ENCODE measurements around the gene MLPH.

The MLPH gene

DNA sequence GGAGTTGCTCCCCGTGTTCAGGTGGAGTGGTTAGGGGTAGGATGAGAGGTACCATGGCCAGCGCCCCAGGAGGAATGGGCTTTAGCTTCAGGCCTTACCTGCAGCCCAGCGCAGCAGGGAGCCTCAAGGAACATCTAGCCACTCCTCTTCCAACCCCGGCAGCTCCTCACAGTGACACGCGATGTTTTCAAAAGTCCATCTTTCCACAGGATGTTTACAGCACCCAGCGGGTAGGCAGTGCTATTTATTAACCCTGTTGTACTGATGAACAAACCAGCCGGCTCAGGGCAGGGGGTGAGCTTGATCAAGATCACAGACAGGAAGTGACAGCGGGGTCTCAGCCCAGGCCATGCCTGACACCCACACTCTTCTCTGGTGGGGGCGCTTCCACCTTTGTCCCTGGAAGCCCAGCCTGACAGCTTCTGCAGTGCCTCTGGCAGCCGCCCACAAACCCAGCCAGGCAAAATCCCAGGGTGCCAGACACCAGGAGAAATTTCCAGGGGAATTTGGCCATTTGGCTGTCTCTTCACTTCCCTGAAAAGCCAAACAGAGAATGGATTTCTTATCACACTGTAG, 60.9 kb downstream of the MLPH start:
- FAIRE-seq: no peak

DNA sequence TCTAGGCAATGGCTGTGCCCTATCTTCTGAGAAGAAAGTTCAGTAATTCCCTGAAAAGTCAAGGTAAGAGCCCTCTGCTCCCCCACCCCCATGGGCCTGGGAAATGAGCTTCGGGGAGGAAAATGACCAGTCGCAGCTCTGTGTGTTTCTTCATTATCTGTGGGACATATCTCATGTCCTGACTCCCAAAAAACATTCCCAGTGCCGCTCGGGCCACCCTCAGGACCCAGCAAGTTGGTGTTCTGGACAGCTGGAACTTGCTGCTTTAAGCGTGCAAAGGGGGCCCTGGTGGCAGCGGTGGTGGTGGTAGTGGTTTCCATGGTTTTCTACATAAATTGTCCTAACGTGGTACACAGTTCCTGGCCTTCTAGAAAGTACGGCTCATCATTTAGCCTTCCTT, 62.2 kb downstream of the MLPH start:
- FAIRE-seq: no peak

DNA sequence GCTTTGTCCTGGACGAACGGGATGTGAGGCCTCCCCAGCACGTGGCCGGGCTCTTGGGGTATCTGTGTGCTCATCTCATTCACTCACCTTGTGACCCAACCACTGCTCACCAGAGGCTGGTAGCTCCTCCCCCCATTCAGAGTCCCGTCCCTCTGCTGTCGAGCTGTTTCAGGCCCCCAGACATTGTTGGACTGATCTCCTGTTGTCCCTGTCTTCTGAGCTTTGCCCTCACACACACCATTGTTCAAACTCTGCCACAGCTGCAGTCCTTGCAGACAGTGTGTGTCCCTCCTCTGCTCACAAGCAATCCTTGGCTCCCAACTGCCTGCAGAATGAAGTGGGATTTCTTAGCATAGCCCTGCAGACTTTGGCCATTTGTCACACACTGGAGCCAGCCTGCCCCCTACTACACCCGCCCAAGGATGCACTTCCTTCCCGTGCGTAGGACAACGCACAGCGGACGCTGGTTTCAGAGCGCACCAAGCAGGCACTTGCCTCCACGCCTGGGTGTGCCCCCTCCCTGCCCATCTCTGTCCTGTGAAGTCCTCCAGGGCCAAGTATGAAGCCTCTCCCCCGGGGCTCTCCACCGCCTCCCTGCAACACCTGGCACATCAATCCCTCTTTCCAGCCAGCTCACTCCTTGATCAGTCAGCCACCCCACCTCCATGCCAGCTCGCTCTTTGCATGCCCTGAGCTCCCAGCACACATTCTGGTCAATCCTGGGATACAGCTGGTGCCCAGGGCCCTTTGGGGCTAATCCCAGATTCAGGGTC, 62.8 kb downstream of the MLPH start:
- no peak for FAIRE-seq

DNA sequence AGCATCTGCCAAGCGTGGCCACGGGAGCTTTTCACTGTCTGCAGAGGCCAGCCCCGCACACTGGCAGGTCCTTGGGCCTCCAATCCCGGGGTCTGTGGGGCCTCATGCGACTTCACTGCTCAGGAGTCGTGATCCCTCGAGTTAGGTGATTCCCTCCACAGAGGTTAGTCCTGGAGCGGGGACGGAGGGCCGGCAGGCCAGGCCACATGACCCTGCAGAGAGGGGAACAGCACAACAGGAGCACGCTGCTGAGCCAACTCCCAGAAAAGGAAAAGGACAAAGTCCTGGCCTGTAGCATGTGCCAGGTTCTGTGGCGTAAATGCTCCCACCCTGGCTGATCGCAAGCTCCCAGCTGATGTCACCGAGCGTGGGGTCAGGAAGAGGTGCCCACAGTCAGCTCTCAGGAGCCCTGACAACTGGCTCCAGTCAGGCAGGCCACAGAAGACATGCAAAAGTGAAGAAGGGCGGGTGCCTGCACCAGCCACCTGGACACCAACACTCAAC, 64.1 kb downstream of the MLPH start:
- no peak for FAIRE-seq

DNA sequence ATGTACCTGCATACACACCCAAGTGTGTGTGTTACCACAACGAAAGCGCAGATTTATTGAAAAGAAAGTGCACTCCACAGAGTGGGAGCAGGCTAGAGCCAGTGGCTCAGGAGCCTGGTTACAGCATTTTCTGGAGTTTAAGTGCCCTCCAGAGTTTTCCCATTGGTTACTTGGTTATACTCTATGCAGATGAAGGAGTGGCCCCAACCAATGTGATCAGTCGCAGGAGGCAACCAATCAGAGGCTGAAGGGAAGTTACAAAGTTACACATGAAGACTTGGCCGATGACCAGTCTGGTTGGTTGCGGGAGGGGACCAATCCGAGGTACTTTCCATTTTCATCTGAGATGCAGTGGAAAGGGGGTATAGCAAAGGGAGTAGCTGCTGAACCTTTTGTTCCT, 65.9 kb downstream of the MLPH start:
- FAIRE-seq: no peak

DNA sequence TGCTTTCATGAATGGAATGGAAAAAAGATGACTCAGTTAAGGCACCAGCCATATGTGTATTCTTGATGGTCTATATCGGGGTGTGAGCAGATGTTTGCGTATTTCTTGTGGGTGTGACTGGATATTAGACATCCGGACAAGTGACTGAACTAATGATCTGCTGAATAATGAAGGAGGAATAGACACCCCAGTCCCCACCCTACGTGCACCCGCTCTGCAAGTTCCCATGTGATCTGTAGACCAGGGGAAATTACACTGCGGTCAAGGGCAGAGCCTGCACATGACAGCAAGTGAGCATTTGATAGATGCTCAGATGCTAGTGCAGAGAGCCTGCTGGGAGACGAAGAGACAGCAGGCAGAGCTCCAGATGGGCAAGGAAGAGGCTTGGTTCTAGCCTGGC, 66.9 kb downstream of the MLPH start:
- FAIRE-seq: no peak

DNA sequence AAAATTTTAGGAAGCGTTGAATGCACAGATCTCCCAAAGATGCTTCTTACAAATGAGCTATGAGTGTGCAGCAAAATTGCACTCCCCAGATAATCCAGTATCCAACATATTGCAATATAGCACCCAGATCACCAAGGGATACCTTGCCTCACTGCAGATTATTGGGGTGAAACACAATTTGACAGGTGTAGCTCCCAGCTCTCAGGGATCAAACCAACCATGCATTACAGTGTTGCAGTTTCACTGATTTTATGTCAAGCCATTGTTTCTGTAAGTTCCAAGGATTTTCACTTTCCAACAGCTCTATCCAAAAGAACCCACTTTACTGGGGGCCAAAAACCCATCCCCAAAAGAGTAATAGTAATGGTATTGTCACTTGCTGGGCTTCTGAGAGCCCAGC, 68.5 kb downstream of the MLPH start:
- no peak for FAIRE-seq

DNA sequence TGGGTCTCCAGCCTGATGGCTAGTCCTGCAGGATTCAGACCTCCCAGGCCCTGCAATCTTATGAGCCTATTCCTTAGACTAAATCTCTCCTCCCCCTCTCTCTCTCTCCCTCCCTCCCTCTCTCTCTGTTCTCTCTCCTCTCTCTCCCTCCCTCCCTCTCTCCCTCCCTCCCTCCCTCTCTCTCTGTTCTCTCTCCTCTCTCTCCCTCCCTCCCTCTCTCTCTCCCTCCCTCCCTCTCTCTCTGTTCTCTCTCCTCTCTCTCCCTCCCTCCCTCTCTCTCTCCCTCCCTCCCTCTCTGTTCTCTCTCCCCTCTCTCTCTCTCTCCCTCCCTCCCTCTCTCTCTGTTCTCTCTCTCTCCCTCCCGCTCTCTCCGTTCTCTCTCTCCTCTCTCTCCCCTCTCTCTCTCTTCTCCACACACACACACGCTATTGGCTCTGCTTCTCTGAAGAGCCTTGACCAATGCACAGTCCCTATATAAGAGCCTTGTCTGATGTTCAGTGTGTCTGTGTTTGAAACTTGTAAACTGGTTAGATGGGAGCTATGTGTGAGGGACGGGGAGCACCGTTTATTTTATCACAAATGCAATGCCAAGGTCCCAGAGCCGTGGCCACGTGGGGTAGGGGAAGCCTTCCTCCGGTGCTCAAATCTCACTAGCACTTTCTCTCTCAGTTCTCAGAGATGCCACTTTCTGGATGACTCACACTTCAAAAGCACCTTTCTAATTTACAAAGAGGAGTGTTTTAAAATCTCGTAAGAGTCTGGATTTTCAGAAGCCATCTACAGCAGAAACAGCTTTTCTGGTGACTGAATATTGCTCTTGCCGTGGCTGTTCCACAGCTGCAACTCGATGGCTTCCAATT, 70.0 kb downstream of the MLPH start:
- FAIRE-seq: no peak

DNA sequence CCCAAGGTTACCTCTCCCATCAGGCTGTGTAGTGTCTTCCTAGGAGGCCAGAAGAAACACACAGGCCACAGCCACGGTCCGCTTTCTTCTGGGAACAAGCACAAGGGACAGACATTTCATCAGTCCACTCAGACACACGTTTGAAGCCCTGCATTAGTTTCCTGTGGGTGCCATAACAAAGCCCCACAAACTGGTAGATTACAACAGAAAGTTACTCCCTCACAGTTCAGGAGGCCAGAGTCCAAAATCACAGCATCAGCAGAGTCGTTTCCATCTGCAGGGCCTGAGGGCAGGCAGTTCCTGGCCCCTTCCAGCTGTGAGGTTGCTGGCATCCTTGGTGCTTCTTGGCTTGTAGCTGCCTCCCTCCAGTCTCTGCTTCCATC, 70.6 kb downstream of the MLPH start:
- FAIRE-seq: no peak

DNA sequence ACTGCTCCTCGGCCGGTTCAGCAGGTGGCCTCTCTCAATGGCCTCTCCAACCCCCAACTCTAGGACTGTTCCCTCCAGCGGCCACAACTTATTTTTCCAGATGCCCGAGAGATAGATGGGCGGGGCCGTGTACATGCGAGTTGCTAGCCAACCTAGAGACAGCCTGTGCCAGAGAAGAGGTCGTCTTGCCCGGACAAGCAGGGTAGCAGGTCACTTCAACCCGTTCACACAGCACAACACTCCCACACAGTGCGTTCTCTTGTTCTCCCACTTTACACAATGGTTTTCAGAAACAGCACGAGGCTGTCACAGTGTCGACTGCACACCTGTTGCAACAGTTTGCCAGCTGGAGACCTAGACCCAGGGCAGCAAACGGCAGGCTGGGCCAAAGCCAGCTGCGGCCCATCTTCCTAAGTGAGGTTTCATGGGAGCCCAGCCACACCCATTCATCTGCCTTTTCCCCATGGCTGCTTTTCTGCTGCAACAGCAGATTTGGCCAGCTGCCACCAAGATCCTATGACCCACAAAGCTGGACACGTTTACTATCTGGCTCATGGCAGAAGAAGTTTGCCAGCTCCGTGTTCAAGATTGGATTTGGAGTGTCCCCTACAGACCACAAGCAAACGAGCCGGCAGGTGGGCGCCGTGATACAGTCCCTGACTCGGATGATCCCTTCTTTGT, 72.0 kb downstream of the MLPH start:
- FAIRE-seq: no peak

DNA sequence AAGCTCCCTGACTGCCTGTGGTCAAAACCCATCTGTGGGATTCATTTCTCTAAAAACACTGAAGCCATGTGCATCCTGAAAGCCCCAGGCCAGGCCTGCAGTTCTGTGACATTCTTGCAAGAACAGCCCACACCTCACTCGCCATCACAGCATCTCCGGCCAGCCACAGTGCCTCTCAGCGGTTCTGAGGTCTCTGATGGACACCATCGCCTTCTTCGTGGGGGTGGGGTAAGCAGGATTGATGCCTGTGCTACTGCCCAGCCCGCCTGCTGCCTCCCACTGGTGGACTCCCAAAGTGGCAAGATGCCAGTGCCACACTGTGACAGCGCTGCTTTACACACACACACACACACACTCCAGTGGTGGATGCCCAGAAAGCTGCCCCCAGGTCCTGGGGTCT, 74.2 kb downstream of the MLPH start:
- no peak for FAIRE-seq

DNA sequence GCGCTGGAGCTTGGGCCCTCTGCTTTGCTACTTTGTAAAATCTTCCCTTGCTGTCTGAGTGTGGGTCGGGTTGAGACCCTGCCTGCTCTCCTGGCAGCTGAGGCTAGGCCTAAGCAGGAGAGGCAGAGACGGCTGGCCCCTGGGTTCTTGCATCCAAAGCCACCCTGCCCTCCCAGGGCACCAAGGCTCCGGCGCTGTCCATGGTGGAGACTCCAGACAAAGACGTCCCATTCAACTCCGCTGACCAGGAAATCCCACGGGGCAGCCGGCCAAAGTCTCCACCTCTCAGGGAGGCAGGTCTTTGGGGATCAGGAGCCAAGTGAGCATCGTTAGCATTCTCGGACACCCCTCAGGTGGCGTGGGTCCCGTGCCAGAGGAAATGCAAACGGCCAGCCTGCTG, 76.8 kb downstream of the MLPH start:
- no peak for FAIRE-seq

DNA sequence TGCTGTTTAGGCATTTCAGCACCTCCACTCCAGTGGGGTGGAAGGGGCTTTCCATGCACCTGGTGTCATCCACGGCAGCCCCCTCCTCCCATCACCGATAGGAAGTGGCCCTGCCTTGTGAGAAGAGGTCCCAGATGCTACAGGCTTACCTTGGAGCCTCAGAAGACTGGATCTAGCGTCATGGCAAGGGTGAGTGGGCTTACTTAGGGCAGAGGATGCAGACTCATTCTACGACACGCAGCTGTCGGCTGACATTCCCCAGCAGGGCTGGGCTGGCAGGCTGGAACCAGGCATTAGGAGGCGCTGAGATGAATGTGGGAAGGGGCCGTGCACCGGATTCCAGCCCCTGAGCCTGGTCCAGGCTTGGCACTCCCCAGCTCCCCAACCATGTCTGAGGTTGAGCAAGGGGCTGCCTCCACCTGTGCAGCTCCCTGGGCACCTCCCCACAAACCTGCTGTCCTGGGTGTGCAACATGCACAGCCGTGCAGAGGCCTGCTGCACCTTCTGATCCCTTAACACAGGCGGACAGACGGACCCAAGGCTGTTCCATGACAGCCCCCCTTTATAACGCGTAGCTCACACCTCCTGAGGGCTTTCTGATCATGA, 77.6 kb downstream of the MLPH start:
- FAIRE-seq: no peak

DNA sequence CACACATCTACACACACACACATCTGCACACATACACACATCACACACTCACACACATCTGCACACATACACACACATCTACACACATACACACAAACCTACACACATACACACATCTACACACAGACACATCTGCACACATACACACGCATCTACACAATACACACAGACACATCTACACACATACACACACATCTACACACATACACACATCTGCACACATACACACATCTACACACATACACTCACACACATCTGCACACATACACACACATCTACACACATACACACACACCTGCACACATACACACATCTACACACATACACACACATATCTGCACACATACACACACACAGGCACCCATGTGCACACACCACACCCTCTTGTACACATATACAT, 78.9 kb downstream of the MLPH start:
- FAIRE-seq: no peak

DNA sequence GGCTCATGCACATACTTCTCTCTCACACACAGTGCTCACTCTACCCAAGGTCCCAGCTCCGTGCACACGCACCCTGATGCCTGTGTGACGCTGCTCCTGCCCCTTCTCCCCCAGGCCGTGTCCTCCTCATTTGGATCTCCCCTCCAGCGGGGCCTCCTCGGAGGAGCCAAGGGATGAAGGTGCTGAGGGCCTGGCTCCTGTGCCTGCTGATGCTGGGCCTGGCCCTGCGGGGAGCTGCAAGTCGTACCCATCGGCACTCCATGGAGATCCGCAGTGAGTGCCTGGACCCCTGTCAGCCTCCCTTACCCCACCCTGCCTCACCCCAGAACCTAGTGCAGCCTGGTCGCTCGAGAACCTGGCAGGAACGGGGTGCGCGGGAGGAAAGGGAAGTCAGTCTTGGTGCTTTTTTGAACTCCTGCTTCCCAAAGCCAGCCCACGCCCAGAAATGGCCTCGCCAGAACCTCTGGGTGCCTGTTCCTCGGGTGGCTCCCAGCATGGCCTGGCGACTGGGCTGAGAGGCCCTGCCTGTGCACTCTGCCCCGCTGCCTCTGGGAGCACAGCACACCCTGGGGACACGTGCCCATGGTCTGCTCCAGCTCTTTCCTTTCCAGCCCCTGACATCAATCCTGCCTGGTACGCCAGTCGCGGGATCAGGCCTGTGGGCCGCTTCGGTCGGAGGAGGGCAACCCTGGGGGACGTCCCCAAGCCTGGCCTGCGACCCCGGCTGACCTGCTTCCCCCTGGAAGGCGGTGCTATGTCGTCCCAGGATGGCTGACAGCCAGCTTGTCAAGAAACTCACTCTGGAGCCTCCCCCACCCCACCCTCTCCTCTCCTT, 79.6 kb downstream of the MLPH start, which contains the start of gene PRLH:
TSS of gene PRLH (plus strand) at position 174 of the 835 bp plus-strand sequence. CDS start at position 174, 0 bp downstream.
- no peak for FAIRE-seq

DNA sequence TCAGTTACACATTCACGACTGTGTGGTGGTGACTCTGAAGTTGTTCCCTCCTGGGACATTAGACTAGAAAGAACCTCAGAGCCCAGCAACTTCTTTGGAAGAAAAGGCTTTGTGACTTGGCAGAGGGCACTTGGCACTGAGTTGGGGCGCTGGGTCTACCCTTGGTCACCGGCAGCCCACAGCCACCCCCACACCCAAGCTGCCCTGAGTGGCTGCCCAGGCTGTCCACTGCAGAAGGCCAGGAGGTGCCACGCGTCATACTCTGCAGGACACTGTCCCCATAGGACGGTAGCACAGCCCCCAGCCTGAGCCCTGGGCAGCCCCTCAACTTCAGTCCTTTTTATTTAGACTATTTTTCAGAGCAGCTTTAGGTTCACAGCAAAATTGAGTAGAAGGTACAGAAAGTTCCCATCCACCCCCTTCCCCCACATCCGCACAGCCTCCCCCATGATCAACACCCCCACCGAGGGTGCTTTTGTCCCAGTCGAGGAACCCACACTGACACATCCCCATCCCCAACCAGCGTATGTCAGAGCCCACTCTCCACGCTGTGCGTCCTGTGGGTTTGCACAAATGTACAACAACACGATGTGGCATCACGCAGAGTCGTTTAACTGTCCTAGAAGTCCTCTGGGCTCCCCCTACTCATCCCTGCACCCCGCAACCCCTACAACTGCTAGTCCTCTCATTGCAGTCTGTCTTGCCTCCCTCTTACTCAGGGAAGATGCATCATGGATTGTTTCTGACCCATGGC, 80.4 kb downstream of the MLPH start:
- no peak for FAIRE-seq

DNA sequence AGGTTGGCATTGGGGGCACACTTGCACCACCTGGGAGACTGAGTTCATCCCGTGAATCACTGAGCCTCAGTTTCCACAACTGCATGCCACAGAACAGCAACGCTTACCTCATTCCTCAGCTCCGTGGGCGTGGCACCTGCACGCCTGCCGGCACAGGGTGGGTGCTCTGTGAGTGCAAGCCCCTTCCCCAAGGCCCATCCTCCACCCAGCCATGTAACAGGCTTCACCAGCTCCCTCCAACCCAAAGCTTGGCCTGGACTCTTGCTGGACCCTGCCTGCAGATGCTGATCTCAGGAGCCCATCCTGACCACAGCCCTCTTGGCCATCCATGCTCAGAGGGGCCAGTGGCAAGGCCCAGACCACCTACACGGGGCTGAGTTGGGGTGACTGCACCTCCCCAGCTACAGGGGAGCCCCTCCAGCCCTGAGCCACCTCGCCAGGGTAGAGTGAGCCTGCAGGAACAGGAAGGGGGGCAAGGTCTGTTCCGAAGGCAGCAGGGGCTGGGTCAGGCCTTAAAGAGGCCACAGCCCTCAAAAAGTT, 81.1 kb downstream of the MLPH start:
- no peak for FAIRE-seq

DNA sequence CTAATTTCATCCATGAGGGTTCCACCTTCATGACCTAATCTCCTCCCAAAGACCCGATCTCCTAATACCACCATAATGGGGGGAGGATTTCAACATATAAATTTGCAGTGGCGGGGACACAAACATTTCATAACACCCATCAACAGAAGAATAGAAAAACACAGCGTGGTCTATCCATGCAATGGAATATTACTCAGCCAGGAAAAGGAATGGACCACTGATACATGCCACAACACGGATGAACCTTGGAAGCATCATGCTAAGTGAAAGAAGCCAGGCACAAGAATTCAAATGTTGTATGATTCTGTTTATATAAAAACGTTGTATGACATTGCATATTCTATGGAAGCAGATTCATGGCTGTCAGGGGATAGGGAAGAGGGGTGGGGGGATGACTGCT, 82.0 kb downstream of the MLPH start:
- no peak for FAIRE-seq

DNA sequence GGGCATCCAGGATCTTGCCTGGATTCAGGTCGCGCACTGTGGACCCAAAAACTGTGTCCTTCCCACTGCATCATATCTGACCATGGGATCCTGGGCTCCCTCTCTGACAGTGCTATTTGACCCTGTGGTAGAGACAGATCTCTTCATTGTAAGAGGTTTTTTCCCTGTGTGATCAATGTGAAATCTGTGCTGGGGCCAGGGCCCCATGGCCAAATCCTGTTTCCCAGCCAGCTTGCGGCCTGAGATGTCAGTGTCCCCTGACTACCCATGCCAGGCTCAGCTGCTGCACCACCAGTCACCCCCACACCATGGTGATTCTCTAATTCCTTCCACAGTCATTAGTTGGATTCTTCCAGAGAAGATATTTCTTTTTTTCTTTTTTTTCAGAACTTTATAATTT, 82.8 kb downstream of the MLPH start:
- FAIRE-seq: no peak

DNA sequence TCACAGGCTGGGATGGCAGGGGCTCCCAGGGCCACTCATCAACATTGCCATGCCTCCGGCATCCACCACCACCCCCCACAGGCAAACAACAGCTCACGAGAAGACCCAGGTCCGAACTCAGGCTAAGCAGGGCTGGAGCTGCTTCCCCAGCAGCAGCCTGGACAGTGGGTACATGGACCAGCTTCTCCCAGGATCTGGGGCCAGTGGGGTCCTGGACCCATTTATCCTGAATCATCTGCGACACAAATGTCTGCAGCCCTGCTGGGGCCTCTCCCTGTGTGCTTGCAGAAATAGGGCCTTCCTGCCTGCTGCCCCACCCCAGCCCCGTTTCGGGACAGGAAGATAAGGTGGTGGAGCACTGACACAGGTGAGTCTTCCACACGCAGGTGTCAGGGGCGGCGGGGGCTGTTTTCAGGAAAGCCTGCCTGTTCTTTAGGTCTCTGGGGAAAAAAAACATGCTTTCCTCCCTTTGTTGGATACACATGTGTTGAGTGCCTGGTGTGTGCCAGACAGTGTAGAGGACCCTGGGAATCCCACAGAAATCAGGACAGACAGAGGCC, 83.8 kb downstream of the MLPH start:
- no peak for FAIRE-seq
